IMR-90 (cell line): ENCODE data around the gene CNTN5. TPM values are rescaled to one million over a fixed set of nuclear protein-coding genes. Genes with fewer than 3 reads are reported as not detected.

ENCODE experiments used
- ATAC-seq: fragments of 200-7000 bp; cut with Tn5 transposase; 2 replicates; pipeline ENCODE4 v1.9.1; 2020; ENCODE audit warnings: low read depth, mild to moderate bottlenecking, moderate library complexity
- BruUV-seq: library from RNA; stranded (reverse); fragments of 400-500 nt; replicated peaks from 2 replicates; lab custom pipeline; 2021; lab: Mats Ljungman, UMichigan
- CTCF ChIA-PET: fragments of 300-600 bp; formaldehyde crosslinking; extraction: SDS; loops from one replicate; lab custom pipeline; 2021; ENCODE audit warnings: antibody characterized with exemption; lab: Yijun Ruan, JAX
- POLR2A ChIA-PET: fragments of 300-600 bp; sonication (Branson Sonifier 250); formaldehyde crosslinking; loops from one replicate; lab custom pipeline; 2022; ENCODE audit warnings: antibody characterized with exemption; ENCODE audit not compliant: unreplicated experiment; lab: Charles Lee
- DNase-seq: peaks from one replicate; pipeline ENCODE4 v3.0.0; 2013
- H2AFZ ChIP-seq: replicated peaks from 2 replicates; pipeline ENCODE3; 2013; ENCODE audit warnings: low read length, mild to moderate bottlenecking; ENCODE audit not compliant: poor library complexity
- H2AK5ac ChIP-seq: 2 replicates; pipeline ENCODE4 v1.6.1; 2013; ENCODE audit warnings: low read depth, low read length, inconsistent platforms
- H2AK9ac ChIP-seq: replicated peaks from 2 replicates; pipeline ENCODE3; 2013; ENCODE audit warnings: mild to moderate bottlenecking, low read depth, low read length, moderate library complexity; ENCODE audit not compliant: poor library complexity
- H2BK120ac ChIP-seq: 2 replicates; pipeline ENCODE4 v1.6.1; 2013; ENCODE audit warnings: low read depth, low read length, inconsistent platforms
- H2BK15ac ChIP-seq: 3 replicates; pipeline ENCODE4 v1.6.1; 2013; ENCODE audit warnings: low read depth, low read length, inconsistent platforms
- H2BK20ac ChIP-seq: 2 replicates; pipeline ENCODE4 v1.6.1; 2013; ENCODE audit warnings: low read depth, mild to moderate bottlenecking, inconsistent platforms, low read length, moderate library complexity
- H2BK5ac ChIP-seq: 2 replicates; pipeline ENCODE4 v1.6.1; 2013; ENCODE audit warnings: mild to moderate bottlenecking, low read depth, low read length, inconsistent platforms; ENCODE audit not compliant: poor library complexity, severe bottlenecking
- H3K14ac ChIP-seq: replicated peaks from 2 replicates; pipeline ENCODE4 v1.6.1; 2013; ENCODE audit warnings: low read depth, low read length, inconsistent platforms
- H3K18ac ChIP-seq: 2 replicates; pipeline ENCODE4 v1.6.1; 2013; ENCODE audit warnings: low read depth, low read length, control low read depth
- H3K23ac ChIP-seq: 2 replicates; pipeline ENCODE4 v1.6.1; 2013; ENCODE audit warnings: low read depth, low read length, inconsistent platforms
- H3K27ac ChIP-seq: 2 replicates; pipeline ENCODE4 v1.5.1; 2013; ENCODE audit warnings: mild to moderate bottlenecking, control low read depth, low read length; ENCODE audit not compliant: insufficient read depth
- H3K27me3 ChIP-seq: 2 replicates; pipeline ENCODE4 v1.6.1; 2013; ENCODE audit warnings: low read length; ENCODE audit not compliant: control insufficient read depth, insufficient read depth
- H3K36me3 ChIP-seq: 2 replicates; pipeline ENCODE4 v1.6.1; 2013; ENCODE audit warnings: low read length, mixed read lengths; ENCODE audit not compliant: control insufficient read depth, insufficient read depth
- H3K4ac ChIP-seq: 2 replicates; pipeline ENCODE4 v1.6.1; 2013; ENCODE audit warnings: low read depth, low read length, inconsistent platforms
- H3K4me1 ChIP-seq: 2 replicates; pipeline ENCODE4 v1.6.1; 2013; ENCODE audit warnings: low read length, mixed read lengths; ENCODE audit not compliant: control insufficient read depth, insufficient read depth
- H3K4me2 ChIP-seq: 2 replicates; pipeline ENCODE4 v1.6.1; 2013; ENCODE audit warnings: low read depth, mild to moderate bottlenecking, control low read depth, low read length, moderate library complexity
- H3K4me3 ChIP-seq: 2 replicates; pipeline ENCODE4 v1.5.1; 2013; ENCODE audit warnings: low read depth, mild to moderate bottlenecking, control low read depth, low read length, moderate library complexity; ENCODE audit not compliant: insufficient read depth
- H3K56ac ChIP-seq: 2 replicates; pipeline ENCODE4 v1.6.1; 2013; ENCODE audit warnings: low read length, inconsistent platforms; ENCODE audit not compliant: insufficient read depth; ENCODE audit errors: extremely low read depth
- H3K79me1 ChIP-seq, 2 experiments: 2 replicates each; pipeline ENCODE4 v1.6.1; 2013; ENCODE audit warnings: low read length in 2 of 2, inconsistent platforms in 1 of 2, low read depth in 1 of 2
- H3K9ac ChIP-seq: 2 replicates; pipeline ENCODE4 v1.6.1; 2013; ENCODE audit warnings: low read depth, low read length, control low read depth
- H3K9me1 ChIP-seq: 2 replicates; pipeline ENCODE4 v1.6.1; 2013; ENCODE audit warnings: low read length, inconsistent platforms; ENCODE audit not compliant: insufficient read depth
- H3K9me3 ChIP-seq: 2 replicates; pipeline ENCODE4 v1.6.1; 2013; ENCODE audit warnings: low read length; ENCODE audit not compliant: control insufficient read depth, insufficient read depth
- H4K20me1 ChIP-seq: 2 replicates; pipeline ENCODE4 v1.6.1; 2013; ENCODE audit warnings: low read length, inconsistent platforms; ENCODE audit not compliant: insufficient read depth
- H4K5ac ChIP-seq: 2 replicates; pipeline ENCODE4 v1.6.1; 2013; ENCODE audit warnings: mild to moderate bottlenecking, low read depth, low read length, control low read depth
- H4K8ac ChIP-seq, 2 experiments: 2 replicates each; pipeline ENCODE4 v1.6.1; 2013; ENCODE audit warnings: low read depth in 2 of 2, low read length in 2 of 2, control low read depth in 1 of 2, inconsistent platforms in 1 of 2
- H4K91ac ChIP-seq: 2 replicates; pipeline ENCODE4 v1.6.1; 2013; ENCODE audit warnings: low read depth, low read length, inconsistent platforms; ENCODE audit not compliant: insufficient read depth
- BHLHE40 ChIP-seq: fragments of 150-350 bp; IDR thresholded peaks from 2 replicates; pipeline ENCODE4 v1.6.1; 2016; ENCODE audit warnings: mild to moderate bottlenecking, low read depth, low read length
- CEBPB ChIP-seq: IDR thresholded peaks from 2 replicates; pipeline ENCODE4 v1.6.1; 2012; ENCODE audit warnings: low read depth, low read length, improper control_type of control experiment
- CHD1 ChIP-seq: IDR thresholded peaks from 2 replicates; pipeline ENCODE4 v1.6.1; 2012; ENCODE audit warnings: low read depth, low read length, improper control_type of control experiment
- CTCF ChIP-seq: conservative IDR thresholded peaks from 2 replicates; pipeline ENCODE4 v1.5.1; 2012; ENCODE audit warnings: mild to moderate bottlenecking, low read depth, low read length, improper control_type of control experiment
- ELK1 ChIP-seq: fragments of 150-350 bp; IDR thresholded peaks from 2 replicates; pipeline ENCODE4 v1.6.1; 2016; ENCODE audit warnings: low read depth, mild to moderate bottlenecking, low read length, moderate library complexity, borderline replicate concordance
- FOS ChIP-seq: fragments of 150-350 bp; IDR thresholded peaks from 2 replicates; pipeline ENCODE4 v1.6.1; 2016; ENCODE audit warnings: low read depth, low read length
- MAFK ChIP-seq: IDR thresholded peaks from 2 replicates; pipeline ENCODE4 v1.6.1; 2012; ENCODE audit warnings: low read depth, low read length, improper control_type of control experiment
- MAZ ChIP-seq: IDR thresholded peaks from 2 replicates; pipeline ENCODE4 v1.6.1; 2012; ENCODE audit warnings: low read depth, mild to moderate bottlenecking, low read length, improper control_type of control experiment, moderate library complexity, borderline replicate concordance
- MXI1 ChIP-seq: IDR thresholded peaks from 2 replicates; pipeline ENCODE4 v1.6.1; 2012; ENCODE audit warnings: low read depth, mild to moderate bottlenecking, low read length, moderate library complexity, borderline replicate concordance
- NFE2L2 ChIP-seq: fragments of 150-350 bp; IDR thresholded peaks from 2 replicates; pipeline ENCODE4 v1.6.1; 2016; ENCODE audit warnings: low read depth, mild to moderate bottlenecking, low read length
- POLR2A ChIP-seq: IDR thresholded peaks from 2 replicates; pipeline ENCODE4 v1.6.1; 2012; ENCODE audit warnings: mild to moderate bottlenecking, low read depth, low read length
- RAD21 ChIP-seq: IDR thresholded peaks from 2 replicates; pipeline ENCODE4 v1.6.1; 2012; ENCODE audit warnings: low read length, improper control_type of control experiment
- RCOR1 ChIP-seq: IDR thresholded peaks from 2 replicates; pipeline ENCODE4 v1.6.1; 2012; ENCODE audit warnings: mild to moderate bottlenecking, low read length, improper control_type of control experiment; ENCODE audit not compliant: insufficient replicate concordance
- RFX5 ChIP-seq: IDR thresholded peaks from 2 replicates; pipeline ENCODE4 v1.8.0; 2012; ENCODE audit warnings: low read depth, mild to moderate bottlenecking, low read length, moderate library complexity
- SMC3 ChIP-seq: fragments of 150-350 bp; IDR thresholded peaks from 2 replicates; pipeline ENCODE4 v1.6.1; 2016; ENCODE audit warnings: low read depth, mild to moderate bottlenecking, antibody characterized with exemption, low read length, moderate library complexity
- USF2 ChIP-seq: fragments of 150-350 bp; IDR thresholded peaks from 2 replicates; pipeline ENCODE4 v1.6.1; 2017; ENCODE audit warnings: mild to moderate bottlenecking, antibody characterized with exemption, low read length, low read depth
- WGBS, 2 experiments: methylation state at CpG; one replicate each; pipeline versions ENCODE4 v1.1.5 to v1.1.7; 2013; ENCODE audit warnings: missing lambda C conversion rate in 2 of 2; ENCODE audit not compliant: insufficient read length in 1 of 2; ENCODE audit errors: extremely low coverage in 2 of 2; 5-methylcytosine and 5-hydroxymethylcytosine counted together
- dilution Hi-C: fragments of 300-500 bp; cut with HindIII; formaldehyde crosslinking; loops from one replicate; pipeline ENCODE4 v1.14.3; 2018; ENCODE audit warnings: low sequenced_read_pairs; ENCODE audit not compliant: unreplicated experiment
- in situ Hi-C: fragments of 300-500 bp; cut with MboI; formaldehyde crosslinking; loops from 3 replicates; pipeline ENCODE4 v1.14.3; 2019; ENCODE audit warnings: low sequenced_read_pairs, inconsistent platforms, mixed read lengths
- intact Hi-C: fragments of 100-400 bp; cut with micrococcal nuclease; formaldehyde crosslinking; loops from 2 replicates; pipeline ENCODE4 v1.10.0; 2022
- polyA plus RNA-seq, 3 experiments: library from polyadenylated mRNA; depleted of rRNA; stranded (reverse); fragments of >200 nt; gene quantifications; 2 replicates each; pipeline ENCODE4 v1.2.3, GENCODE V29; 2012; ENCODE audit warnings: low replicate concordance in 1 of 3
- total RNA-seq: library from RNA; depleted of rRNA; stranded (reverse); fragments of >200 nt; gene quantifications from 2 replicates; pipeline ENCODE4 v1.2.3, GENCODE V29; 2012

Gene CNTN5
- total and polyA plus RNA-seq, 2 of the 4 experiments (the other 2 are of a cell fraction), result not detected

- in situ Hi-C loops, result no loop called here
- TF ChIP-seq USF2 (no peak), FOS (no peak), RFX5 (no peak), RAD21 (no peak), MAFK (no peak), CHD1 (no peak), ELK1 (no peak), CTCF (no peak), BHLHE40 (no peak), RCOR1 (no peak), MAZ (no peak), SMC3 (no peak), POLR2A (no peak), CEBPB (no peak), MXI1 (no peak), NFE2L2 (no peak)
These were observed 911.9 kb downstream of the CNTN5 start for GRCh38 chr11:99932684-99933083.

More at GRCh38 chr11:99932684-99933083, 911.9 kb downstream of the CNTN5 start:
- intact Hi-C loops (no loop called here), dilution Hi-C loops (no loop called here)
- H3K56ac ChIP-seq, result no peak overlapping the region
- no peak overlapping the region for H3K4me2 ChIP-seq
- H3K27ac ChIP-seq, result no peak overlapping the region
- H4K91ac ChIP-seq, result no peak overlapping the region
- H3K4me1 ChIP-seq, result no peaks in the 10 kb centered on the region
- no peak overlapping the region for H3K4me3 ChIP-seq
- H2BK20ac ChIP-seq, result no peak overlapping the region
- H3K9me3 ChIP-seq, result peaks cover 10% of the 10 kb centered on the region; the same call in 1 of the 2 replicates
- H4K20me1 ChIP-seq, result no peaks in the 10 kb centered on the region
- H4K5ac ChIP-seq, result no peak overlapping the region
- no peak overlapping the region for H2BK120ac ChIP-seq
- no peaks in the 10 kb centered on the region for H3K36me3 ChIP-seq
- no peak overlapping the region for H2AK9ac ChIP-seq
- H3K14ac ChIP-seq, result no peak overlapping the region
- no peak overlapping the region for H2BK15ac ChIP-seq
- ATAC-seq (no peak), DNase-seq (no peak)
- H3K79me1 ChIP-seq, result no peaks in the 10 kb centered on the region
- no TSS peak for BruUV-seq
- no CpG with 5 or more reads among the region's 2 CpGs for WGBS, 2 experiments
- H3K27me3 ChIP-seq, result no peaks in the 10 kb centered on the region
- no peaks in the 10 kb centered on the region for H3K9me1 ChIP-seq
- no peak overlapping the region for H3K4ac ChIP-seq
- no peak overlapping the region for H2AK5ac ChIP-seq
- POLR2A ChIA-PET, result no interaction called here
- no peak overlapping the region for H3K23ac ChIP-seq
- H4K8ac ChIP-seq, result no peak overlapping the region
- H3K18ac ChIP-seq, result no peak overlapping the region
- no peak overlapping the region for H2AFZ ChIP-seq
- no peak overlapping the region for H3K9ac ChIP-seq
- H2BK5ac ChIP-seq, result no peak overlapping the region
- CTCF ChIA-PET, result no interaction called here
